A549 (cell line): Measurements from ENCODE around the gene APOD. TPM values are rescaled to one million over a fixed set of nuclear protein-coding genes. Genes with fewer than 3 reads are reported as not detected.

ENCODE experiments used
- ATAC-seq, 2 experiments: fragments of 200-7000 bp in 1 of 2; fragments of >200 bp in 1 of 2; cut with Nextera tagmentation in 1 of 2; cut with Tn5 transposase in 1 of 2; 3 replicates each; pipeline versions ENCODE4 v1.8.0 to v1.9.1; 2018 to 2020; ENCODE audit warnings: mild to moderate bottlenecking in 1 of 2, moderate library complexity in 1 of 2
- CTCF ChIA-PET: fragments of 300-600 bp; sonication (Branson Sonifier 250); formaldehyde crosslinking; extraction: SDS; loops from one replicate; lab custom pipeline; 2021; ENCODE audit warnings: antibody characterized with exemption, inconsistent platforms; lab: Yijun Ruan, JAX
- POLR2A ChIA-PET: fragments of 350-600 bp; formaldehyde crosslinking; extraction: SDS; loops from one replicate; lab custom pipeline; 2021; ENCODE audit warnings: antibody characterized with exemption, inconsistent platforms; lab: Yijun Ruan, JAX
- DNase-seq, 2 experiments: peaks; one replicate each; pipeline versions ENCODE4 v3.0.0 to v3.0.0-alpha.2; 2011 to 2016; ENCODE audit warnings: low read depth in 1 of 2, low spot score in 1 of 2
- FAIRE-seq: peaks from 2 replicates; lab custom pipeline; 2011; peaks lifted over from hg19 to GRCh38; lab: Jason Lieb, UNC
- H3K27ac ChIP-seq, 2 experiments: fragments of >200 bp; sonication (Bioruptor Twin); formaldehyde crosslinking; 3 replicates each; pipeline ENCODE4 v1.5.1; 2016 to 2017
- H3K4me1 ChIP-seq: fragments of >200 bp; sonication (Bioruptor Twin); formaldehyde crosslinking; 3 replicates; pipeline ENCODE4 v1.6.1; 2016
- H3K4me2 ChIP-seq: fragments of >200 bp; sonication (Bioruptor Twin); formaldehyde crosslinking; 3 replicates; pipeline ENCODE4 v1.6.1; 2016
- H3K4me3 ChIP-seq: fragments of >200 bp; sonication (Bioruptor Twin); formaldehyde crosslinking; 3 replicates; pipeline ENCODE4 v1.5.1; 2016
- H3K9me3 ChIP-seq: fragments of >200 bp; sonication (Bioruptor Twin); formaldehyde crosslinking; 3 replicates; pipeline ENCODE4 v1.6.1; 2016
- CBX8 ChIP-seq: fragments of 200-600 bp; sonication (generic); IDR thresholded peaks from 2 replicates; pipeline ENCODE4 v1.6.1; 2016
- CHD2 ChIP-seq: fragments of 150-350 bp; IDR thresholded peaks from 2 replicates; pipeline ENCODE4 v1.6.1; 2014; ENCODE audit warnings: low read length; ENCODE audit not compliant: partially characterized antibody
- E2F6 ChIP-seq: IDR thresholded peaks from 2 replicates; pipeline ENCODE4 v1.6.1; 2012; ENCODE audit warnings: low read depth, borderline replicate concordance
- EHF ChIP-seq: fragments of 250-450 bp; sonication (Bioruptor Pico); IDR thresholded peaks from 2 replicates; pipeline ENCODE4 v1.5.0; 2020; ENCODE audit warnings: mild to moderate bottlenecking
- FOSB ChIP-seq: fragments of 250-450 bp; sonication (Bioruptor Pico); IDR thresholded peaks from 2 replicates; pipeline ENCODE4 v1.5.0; 2020; ENCODE audit warnings: mild to moderate bottlenecking, moderate library complexity
- FOXS1 ChIP-seq: fragments of 250-450 bp; sonication (Bioruptor Pico); IDR thresholded peaks from 2 replicates; pipeline ENCODE4 v1.5.0; 2020; ENCODE audit warnings: mild to moderate bottlenecking, moderate library complexity
- GATA3 ChIP-seq: IDR thresholded peaks from 2 replicates; pipeline ENCODE4 v1.6.1; 2012; ENCODE audit warnings: borderline replicate concordance
- HDAC2 ChIP-seq: fragments of 200-600 bp; sonication (generic); IDR thresholded peaks from 2 replicates; pipeline ENCODE4 v1.6.1; 2016
- HEYL ChIP-seq: fragments of 250-450 bp; sonication (Bioruptor Pico); IDR thresholded peaks from 2 replicates; pipeline ENCODE4 v1.8.0; 2021; ENCODE audit warnings: mild to moderate bottlenecking, moderate library complexity
- HOXA7 ChIP-seq: fragments of 250-450 bp; sonication (Bioruptor Pico); IDR thresholded peaks from 2 replicates; pipeline ENCODE4 v1.5.0; 2020; ENCODE audit warnings: mild to moderate bottlenecking, moderate library complexity
- HOXB5 ChIP-seq: fragments of 250-450 bp; sonication (Bioruptor Pico); IDR thresholded peaks from 2 replicates; pipeline ENCODE4 v1.5.0; 2020; ENCODE audit warnings: mild to moderate bottlenecking, moderate library complexity
- KDM5A ChIP-seq: fragments of 200-600 bp; sonication (generic); IDR thresholded peaks from 2 replicates; pipeline ENCODE4 v1.6.1; 2016; ENCODE audit warnings: antibody characterized with exemption, mild to moderate bottlenecking
- MAFK ChIP-seq: fragments of 450-650 bp; IDR thresholded peaks from 2 replicates; pipeline ENCODE4 v1.6.1; 2014; ENCODE audit not compliant: partially characterized antibody
- PHF8 ChIP-seq: fragments of 200-600 bp; sonication (generic); IDR thresholded peaks from 2 replicates; pipeline ENCODE4 v1.6.1; 2016; ENCODE audit warnings: low read depth, mild to moderate bottlenecking, antibody characterized with exemption, moderate library complexity, borderline replicate concordance
- POLR2AphosphoS2 ChIP-seq: conservative IDR thresholded peaks from 2 replicates; pipeline ENCODE4 v1.6.1; 2012; ENCODE audit warnings: low read length, improper control_type of control experiment, inconsistent platforms
- TFCP2L1 ChIP-seq: fragments of 250-450 bp; sonication (Bioruptor Pico); IDR thresholded peaks from 2 replicates; pipeline ENCODE4 v1.5.0; 2021; ENCODE audit warnings: mild to moderate bottlenecking
- USF2 ChIP-seq: fragments of 450-650 bp; IDR thresholded peaks from 2 replicates; pipeline ENCODE4 v1.6.1; 2014; ENCODE audit warnings: antibody characterized with exemption
- ZNF302 ChIP-seq: fragments of 250-450 bp; sonication (Bioruptor Pico); IDR thresholded peaks from 2 replicates; pipeline ENCODE4 v1.9.0; 2021; ENCODE audit warnings: inconsistent platforms, mild to moderate bottlenecking, moderate library complexity
- WGBS: methylation state at CpG from one replicate; pipeline ENCODE4 v1.1.6; 2017; ENCODE audit errors: missing lambda C conversion rate; 5-methylcytosine and 5-hydroxymethylcytosine counted together
- polyA plus RNA-seq, 4 experiments: library from polyadenylated mRNA; depleted of rRNA in 3 of 4; stranded (reverse); fragments of >200 nt; fragmentation: RNase III in 1 of 4; extraction: RNeasy Plus Mini Kit Qiagen cat#74134 plus additional on column Dnase treatment in 1 of 4; gene quantifications; 2 replicates in 3 of 4; 3 replicates in 1 of 4; pipeline ENCODE4 v1.2.3, GENCODE V29; 2011 to 2017
- TF ChIP-seq, protein P1 (sequence below): fragments of >200 bp; sonication (Bioruptor Twin); formaldehyde crosslinking; IDR thresholded peaks from 2 replicates; pipeline ENCODE4 v1.6.1; 2016
- TF ChIP-seq, protein P2 (sequence below): fragments of 250-450 bp; sonication (Bioruptor Pico); IDR thresholded peaks from 2 replicates; pipeline ENCODE4 v1.5.0; 2021; ENCODE audit warnings: mild to moderate bottlenecking, moderate library complexity, borderline replicate concordance
- TF ChIP-seq, protein P3 (sequence below): fragments of 250-450 bp; sonication (Bioruptor Pico); IDR thresholded peaks from 2 replicates; pipeline ENCODE4 v1.5.0; 2020; ENCODE audit warnings: low read depth, mild to moderate bottlenecking, moderate library complexity

The APOD gene
- polyA plus RNA-seq, 2 of the 4 experiments (the other 2 are of a cell fraction): 0.15 to 2.8 TPM

DNA sequence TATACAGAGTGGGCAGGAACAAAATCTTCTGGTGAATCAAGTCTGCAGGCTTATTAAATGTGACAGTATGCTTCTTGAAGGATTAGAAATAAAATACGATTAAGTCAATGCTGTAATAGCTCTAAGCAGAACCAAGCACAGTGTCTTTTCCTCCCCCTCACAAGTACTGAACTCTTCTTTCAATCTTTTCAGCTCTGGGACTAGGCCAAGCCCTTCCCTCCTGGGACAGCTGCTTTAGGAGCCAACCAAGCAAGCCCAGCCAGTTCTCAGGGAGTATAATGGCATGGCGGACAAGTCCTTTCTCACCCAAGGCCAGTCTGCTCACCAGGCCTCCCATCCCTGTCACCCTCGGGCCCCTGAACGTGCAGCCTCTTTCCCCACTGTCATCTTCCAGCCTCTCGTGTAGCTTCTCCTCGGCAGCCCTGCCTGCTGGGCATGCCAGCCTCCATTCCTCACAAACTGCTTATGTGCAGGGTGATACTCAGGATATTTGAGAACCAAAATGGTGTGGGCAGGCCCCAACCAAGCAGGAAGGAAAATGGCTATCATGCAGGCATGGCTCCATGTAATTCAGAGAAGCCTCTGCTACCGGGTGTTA is 32.3 kb downstream of the APOD start:
- DNase-seq (no peak), FAIRE-seq (no peak), ATAC-seq (no peak)
- no peak overlapping the region for H3K4me2 ChIP-seq
- H3K27ac ChIP-seq: no peak overlapping the region
- TF ChIP-seq E2F6: no peak
- ChIA-PET POLR2A (no interaction called here), CTCF (interaction anchor here (1.1 to 1.5 kb wide), 2 partner anchors 9 to 291 kb away, joined by 3 to 4 read pairs; no protein-coding TSS in a partner anchor)
- no peak overlapping the region for H3K4me3 ChIP-seq
- H3K9me3 ChIP-seq: no peaks in the 10 kb centered on the region
- WGBS: 51% methylated on average over 7 of the region's 7 CpGs
- H3K4me1 ChIP-seq: peaks cover 3% of the 10 kb centered on the region; the same call in 2 of the 3 replicates

- TF ChIP-seq, protein P1, sequence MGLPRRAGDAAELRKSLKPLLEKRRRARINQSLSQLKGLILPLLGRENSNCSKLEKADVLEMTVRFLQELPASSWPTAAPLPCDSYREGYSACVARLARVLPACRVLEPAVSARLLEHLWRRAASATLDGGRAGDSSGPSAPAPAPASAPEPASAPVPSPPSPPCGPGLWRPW: no peak
- TF ChIP-seq ZNF302 (CRISPR knock-in tag) (no peak), HDAC2 (no peak), CHD2 (no peak), PHF8 (no peak), GATA3 (no peak), HOXA7 (CRISPR knock-in tag) (no peak), KDM5A (no peak), FOSB (CRISPR knock-in tag) (no peak), CBX8 (no peak), HEYL (CRISPR knock-in tag) (no peak)
- TF ChIP-seq, all 56 proteins: peak for 0
- FAIRE-seq: no peak
- CTCF ChIA-PET: interaction anchor here (1.5 kb wide), 1 partner anchor 10 kb away, joined by 4 read pairs; no protein-coding TSS in a partner anchor
- Histone ChIP-seq H3K27ac (no peak overlapping the region), H3K4me1 (peaks cover 10% of the 10 kb centered on the region; the same call in 2 of the 3 replicates), H3K4me3 (no peak overlapping the region), H3K4me2 (no peak overlapping the region), H3K9me3 (no peaks in the 10 kb centered on the region)
- 84% methylated on average over 4 of the region's 4 CpGs for WGBS
- POLR2A ChIA-PET: no interaction called here
- ATAC-seq: no peak
- DNase-seq: no peak
These were observed 33.0 kb downstream of the APOD start for GRCh38 chr3:195550723-195551122.

- Histone ChIP-seq H3K9me3 (no peaks in the 10 kb centered on the region), H3K4me2 (no peak overlapping the region), H3K27ac (no peak overlapping the region), H3K4me3 (no peak overlapping the region), H3K4me1 (peaks cover 11% of the 10 kb centered on the region; the same call in 2 of the 3 replicates)
- TF ChIP-seq MAFK: no peak
- TF ChIP-seq HOXB5 (CRISPR knock-in tag): no peak
- no peak for TF ChIP-seq TFCP2L1 (CRISPR knock-in tag)
- no peak for TF ChIP-seq FOSB (CRISPR knock-in tag)
- TF ChIP-seq FOXS1: no peak
- TF ChIP-seq USF2: no peak
- TF ChIP-seq EHF (CRISPR knock-in tag): no peak
- no peak for TF ChIP-seq GATA3
- TF ChIP-seq, protein P2, sequence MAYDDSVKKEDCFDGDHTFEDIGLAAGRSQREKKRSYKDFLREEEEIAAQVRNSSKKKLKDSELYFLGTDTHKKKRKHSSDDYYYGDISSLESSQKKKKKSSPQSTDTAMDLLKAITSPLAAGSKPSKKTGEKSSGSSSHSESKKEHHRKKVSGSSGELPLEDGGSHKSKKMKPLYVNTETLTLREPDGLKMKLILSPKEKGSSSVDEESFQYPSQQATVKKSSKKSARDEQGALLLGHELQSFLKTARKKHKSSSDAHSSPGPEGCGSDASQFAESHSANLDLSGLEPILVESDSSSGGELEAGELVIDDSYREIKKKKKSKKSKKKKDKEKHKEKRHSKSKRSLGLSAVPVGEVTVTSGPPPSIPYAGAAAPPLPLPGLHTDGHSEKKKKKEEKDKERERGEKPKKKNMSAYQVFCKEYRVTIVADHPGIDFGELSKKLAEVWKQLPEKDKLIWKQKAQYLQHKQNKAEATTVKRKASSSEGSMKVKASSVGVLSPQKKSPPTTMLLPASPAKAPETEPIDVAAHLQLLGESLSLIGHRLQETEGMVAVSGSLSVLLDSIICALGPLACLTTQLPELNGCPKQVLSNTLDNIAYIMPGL (CRISPR knock-in tag): no peak
- TF ChIP-seq, protein P3, sequence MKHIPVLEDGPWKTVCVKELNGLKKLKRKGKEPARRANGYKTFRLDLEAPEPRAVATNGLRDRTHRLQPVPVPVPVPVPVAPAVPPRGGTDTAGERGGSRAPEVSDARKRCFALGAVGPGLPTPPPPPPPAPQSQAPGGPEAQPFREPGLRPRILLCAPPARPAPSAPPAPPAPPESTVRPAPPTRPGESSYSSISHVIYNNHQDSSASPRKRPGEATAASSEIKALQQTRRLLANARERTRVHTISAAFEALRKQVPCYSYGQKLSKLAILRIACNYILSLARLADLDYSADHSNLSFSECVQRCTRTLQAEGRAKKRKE (CRISPR knock-in tag): no peak
- TF ChIP-seq POLR2AphosphoS2: no peak
- FAIRE-seq (no peak), ATAC-seq (no peak), DNase-seq (no peak)
- WGBS: 80% methylated on average over 9 of the region's 9 CpGs
- POLR2A ChIA-PET: no interaction called here
- CTCF ChIA-PET: interaction anchor here (1.5 kb wide), 1 partner anchor 11 kb away, joined by 4 read pairs; no protein-coding TSS in a partner anchor
These were observed 33.7 kb downstream of the APOD start for GRCh38 chr3:195549931-195550519.
